Activated naive CD4-positive, alpha-beta T cell treated with Interleukin-2 at 50 U/mL for 16 hours (primary cell): ENCODE results near the gene OR12D1.
"Not testable (repeated sequence)": the region's sequence is repeated elsewhere in the genome, so short reads cannot be mapped to it uniquely, and the experiment has no call there.

ENCODE experiments used
- DNase-seq: peaks from one replicate; pipeline ENCODE4 v3.0.0-alpha.2; 2020

The OR12D1 gene

DNA sequence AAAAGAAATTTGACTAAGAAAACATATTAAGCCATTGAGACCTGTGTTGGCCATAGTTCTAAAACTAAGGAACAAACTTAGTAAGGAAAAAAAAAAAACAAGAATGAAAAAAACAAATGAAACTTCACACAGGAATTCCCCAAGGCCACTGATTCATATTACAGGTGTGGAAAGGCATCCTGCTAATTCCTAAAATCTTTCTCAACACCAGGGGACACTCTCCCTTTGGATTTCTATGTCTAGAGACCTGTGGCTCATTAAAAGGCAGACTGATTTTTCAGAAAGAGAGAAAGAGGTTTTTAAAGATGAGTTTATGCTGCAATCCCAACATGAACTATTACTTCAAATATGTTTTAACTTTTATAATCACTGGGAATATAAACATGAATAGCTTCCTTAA is at the start of gene OR12D1:
OR12D1 (plus strand) TSS at position 341 of the 400 bp plus-strand sequence.
- no peak for DNase-seq

- DNase-seq, result no peak
Observed at GRCh38 chr6:29368765-29369164, 46.0 kb upstream of the OR12D1 start, which contains the start of gene OR5V1. Gene OR5V1, minus strand, starts transcription at chr6:29368865. Its CDS starts 12,670 bp downstream, at chr6:29356195.

DNA sequence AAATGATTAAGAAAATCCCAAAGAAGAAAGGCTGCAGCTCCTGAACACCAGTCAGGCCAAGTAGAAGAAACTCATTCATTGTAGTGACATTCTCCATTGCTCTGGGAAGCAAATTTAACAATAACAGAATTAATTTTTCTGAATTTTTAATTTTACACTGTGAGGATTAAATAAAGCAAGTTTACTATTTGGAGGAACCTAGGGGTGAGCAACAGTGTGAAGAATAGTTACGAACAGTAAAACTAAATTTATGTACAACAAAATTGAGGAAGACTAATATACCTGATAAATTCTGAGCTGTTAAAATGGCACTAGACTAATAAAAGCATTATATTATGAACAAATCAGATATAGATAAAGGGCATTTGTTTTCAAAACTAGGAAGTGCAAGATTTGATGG is 39.5 kb upstream of the OR12D1 start, which contains the start of gene OR12D3:
OR12D3 (minus strand) TSS at position 101 of the 400 bp plus-strand sequence; CDS start at position 97, 4 bp downstream.
- no peak for DNase-seq

GRCh38 chr6:29376003-29376402 is 38.7 kb upstream of the OR12D1 start:
- no peak for DNase-seq

DNA sequence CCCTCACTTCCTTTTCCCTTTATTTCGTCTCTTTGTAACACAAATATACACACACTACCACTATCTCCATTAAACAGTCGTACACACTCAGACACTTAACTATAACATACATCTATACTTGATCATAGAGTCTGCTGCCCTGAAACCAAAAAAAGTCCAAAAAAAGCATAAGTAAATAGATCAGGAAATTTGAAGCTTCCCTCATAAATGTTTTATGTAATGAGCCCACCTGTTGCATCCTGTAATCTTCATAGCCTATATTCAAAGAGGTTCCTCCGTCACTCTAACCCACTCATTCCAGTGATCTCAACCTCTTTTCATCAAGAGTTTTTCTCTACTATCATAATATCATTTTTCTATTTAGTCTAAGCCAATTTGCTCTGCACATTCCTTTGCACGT is 26.2 kb upstream of the OR12D1 start:
- DNase-seq, result no peak

- no peak for DNase-seq
Observed at GRCh38 chr6:29395331-29395730, 19.4 kb upstream of the OR12D1 start, which contains the start of gene OR12D2. Gene OR12D2, plus strand, starts transcription at chr6:29395631. Its CDS starts 1,069 bp downstream, at chr6:29396700.

GRCh38 chr6:29399525-29399924 is 15.2 kb upstream of the OR12D1 start:
- no peak for DNase-seq

- no peak for DNase-seq
Observed at GRCh38 chr6:29403801-29404200, 10.9 kb upstream of the OR12D1 start.

DNA sequence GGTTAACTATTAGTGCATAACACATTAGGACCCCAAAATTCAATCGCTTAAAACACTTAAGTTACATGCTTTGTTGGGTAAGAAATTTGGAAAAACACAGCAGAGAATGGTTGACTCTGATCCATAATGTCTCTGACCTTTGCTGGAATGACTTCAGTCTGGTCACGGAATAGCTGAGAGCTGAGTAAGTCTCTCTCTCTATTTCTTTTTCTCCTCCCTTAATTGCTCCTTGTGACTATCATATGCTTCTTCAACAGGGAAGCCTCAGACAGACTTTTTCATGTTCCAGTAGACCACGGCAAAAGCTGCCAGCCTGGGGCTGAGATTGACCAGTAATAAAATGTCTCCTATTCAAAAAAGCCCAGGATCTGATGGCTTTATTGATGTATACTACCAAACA is 4.8 kb downstream of the OR12D1 start:
- DNase-seq, result no peak

DNA sequence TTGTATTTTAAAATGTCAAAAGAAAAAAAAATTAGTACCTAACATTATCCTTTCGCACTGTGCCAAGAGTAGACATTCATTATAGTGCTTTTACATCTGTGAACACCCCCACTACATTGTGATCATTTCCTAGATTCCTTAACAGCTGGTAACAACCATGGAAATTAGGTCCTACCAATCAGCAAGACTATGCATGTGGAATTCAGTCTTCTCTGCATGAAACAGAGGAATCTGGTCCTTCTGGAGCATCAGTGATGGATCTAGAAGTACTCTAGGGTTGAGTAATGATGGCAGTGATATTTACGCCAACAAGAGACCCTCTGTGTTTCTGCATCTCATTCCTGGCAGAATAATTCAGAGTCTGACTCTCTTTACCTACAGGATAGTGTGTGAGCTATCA is 9.4 kb downstream of the OR12D1 start:
- DNase-seq, result no peak

- DNase-seq, result no peak
Observed at GRCh38 chr6:29424575-29424974, 9.8 kb downstream of the OR12D1 start.

DNA sequence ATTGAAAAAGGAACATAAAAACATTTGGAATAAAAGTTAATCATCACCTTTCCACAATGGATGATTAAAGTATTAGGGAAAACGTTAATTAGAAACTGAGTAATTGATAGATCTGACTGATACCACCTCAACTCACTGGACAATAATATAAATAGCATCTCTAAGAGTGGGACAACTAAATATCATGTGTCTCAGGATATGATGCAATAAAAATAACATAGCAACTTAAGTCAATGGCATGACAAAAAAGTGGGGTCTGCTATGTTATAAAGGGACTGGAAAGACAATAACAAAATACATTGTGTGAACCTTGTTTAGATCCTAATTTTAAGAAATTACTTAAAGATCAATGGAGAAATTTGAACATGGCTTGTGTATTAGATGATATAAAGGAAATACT is 10.3 kb downstream of the OR12D1 start:
- DNase-seq, result no peak

GRCh38 chr6:29426654-29427053 is 11.9 kb downstream of the OR12D1 start:
- DNase-seq, result no peak

DNA sequence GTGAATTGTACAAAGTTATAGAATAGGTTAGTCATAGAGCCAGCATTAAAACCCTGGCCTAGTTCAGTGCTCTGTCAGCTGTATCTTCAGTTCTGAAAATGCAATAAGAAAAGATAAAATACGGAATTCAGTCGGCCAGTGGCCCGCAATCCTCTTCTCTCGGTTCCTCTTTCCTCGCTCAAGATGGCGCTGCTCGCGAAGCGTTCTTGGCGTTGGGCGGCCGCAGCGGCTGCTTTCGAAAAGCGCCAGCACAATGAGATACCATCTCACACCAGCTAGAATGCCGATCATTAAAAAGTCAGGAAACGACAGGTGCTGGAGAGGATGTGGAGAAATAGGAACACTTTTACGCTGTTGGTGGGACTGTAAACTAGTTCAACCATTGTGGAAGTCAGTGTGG is 22.0 kb downstream of the OR12D1 start:
- DNase-seq, result not testable (repeated sequence)

- no peak for DNase-seq
Observed at GRCh38 chr6:29439006-29439405, 24.3 kb downstream of the OR12D1 start, which contains the start of gene OR10C1. Gene OR10C1, plus strand, starts transcription at chr6:29439306. Its CDS starts 710 bp downstream, at chr6:29440016.

GRCh38 chr6:29442719-29443118 is 28.0 kb downstream of the OR12D1 start:
- DNase-seq, result no peak

- not testable (repeated sequence) for DNase-seq
Observed at GRCh38 chr6:29444031-29444430, 29.3 kb downstream of the OR12D1 start.

DNA sequence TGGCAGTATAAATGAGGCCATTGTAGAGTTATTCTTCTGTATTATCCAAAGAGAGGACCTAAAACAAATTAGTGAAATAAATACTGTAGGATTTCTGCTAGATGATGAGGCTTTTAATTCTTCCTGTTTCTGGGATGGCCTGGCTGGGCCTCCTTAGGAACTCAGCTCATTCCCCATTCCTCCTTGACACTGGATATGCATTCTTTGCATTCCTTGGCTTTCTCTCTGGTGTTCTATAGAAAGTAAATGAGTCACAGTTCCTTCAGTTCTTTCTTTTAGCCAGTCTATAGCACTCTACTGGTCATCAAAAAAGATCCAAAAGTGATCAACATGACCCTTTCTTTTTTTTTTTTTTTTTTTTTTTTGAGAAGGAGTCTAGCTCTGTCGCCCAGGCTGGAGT is 32.9 kb downstream of the OR12D1 start:
- DNase-seq, result no peak

DNA sequence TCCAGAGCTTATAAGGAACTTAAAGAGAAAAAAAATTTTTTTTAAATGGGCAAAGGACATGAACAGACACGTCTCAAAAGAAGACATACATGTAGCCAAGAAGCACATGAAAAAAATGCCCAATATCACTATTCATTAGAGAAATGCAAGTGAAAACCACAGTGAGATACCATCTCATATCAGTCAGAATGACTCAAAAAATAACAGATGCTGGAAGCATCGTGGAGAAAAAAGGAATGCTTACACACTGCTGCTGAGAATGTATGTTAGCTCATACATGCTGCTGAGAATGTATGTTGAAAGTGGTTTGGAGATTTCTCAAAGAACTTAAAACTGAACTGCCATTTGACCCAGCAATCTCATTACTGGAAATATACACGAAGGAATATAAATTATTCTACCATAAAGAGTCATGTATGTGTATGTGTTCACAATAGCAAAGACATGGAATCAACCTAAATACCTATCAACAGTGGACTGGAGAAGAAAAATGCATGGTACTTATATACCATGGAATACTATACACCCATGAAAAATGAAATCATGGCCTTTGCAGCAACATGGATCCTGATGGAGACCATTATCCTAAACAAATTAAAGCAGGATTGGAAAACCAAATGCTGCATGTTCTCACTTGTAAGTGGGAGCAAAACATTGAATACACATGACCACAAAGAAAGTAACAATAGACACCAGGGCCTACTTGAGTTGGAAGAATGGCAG is 36.9 kb downstream of the OR12D1 start:
- DNase-seq, result no peak

- no peak for DNase-seq
Observed at GRCh38 chr6:29456971-29457370, 42.2 kb downstream of the OR12D1 start, which contains the start of the genes OR11A1 and OR2H1. Gene OR11A1, minus strand, starts transcription at chr6:29457071. Its CDS starts 29,430 bp downstream, at chr6:29427641. Gene OR2H1, plus strand, starts transcription at chr6:29457155. Its CDS starts 4,615 bp downstream, at chr6:29461770.

- no peak for DNase-seq
Observed at GRCh38 chr6:29461021-29461814, 46.5 kb downstream of the OR12D1 start.

GRCh38 chr6:29462022-29462421 is 47.3 kb downstream of the OR12D1 start:
- no peak for DNase-seq

GRCh38 chr6:29465279-29465678 is 50.6 kb downstream of the OR12D1 start:
- DNase-seq, result no peak

- DNase-seq, result no peak
Observed at GRCh38 chr6:29465801-29466200, 51.1 kb downstream of the OR12D1 start.
